Measurements from ENCODE around the gene IL22RA1.

Gene IL22RA1

DNA sequence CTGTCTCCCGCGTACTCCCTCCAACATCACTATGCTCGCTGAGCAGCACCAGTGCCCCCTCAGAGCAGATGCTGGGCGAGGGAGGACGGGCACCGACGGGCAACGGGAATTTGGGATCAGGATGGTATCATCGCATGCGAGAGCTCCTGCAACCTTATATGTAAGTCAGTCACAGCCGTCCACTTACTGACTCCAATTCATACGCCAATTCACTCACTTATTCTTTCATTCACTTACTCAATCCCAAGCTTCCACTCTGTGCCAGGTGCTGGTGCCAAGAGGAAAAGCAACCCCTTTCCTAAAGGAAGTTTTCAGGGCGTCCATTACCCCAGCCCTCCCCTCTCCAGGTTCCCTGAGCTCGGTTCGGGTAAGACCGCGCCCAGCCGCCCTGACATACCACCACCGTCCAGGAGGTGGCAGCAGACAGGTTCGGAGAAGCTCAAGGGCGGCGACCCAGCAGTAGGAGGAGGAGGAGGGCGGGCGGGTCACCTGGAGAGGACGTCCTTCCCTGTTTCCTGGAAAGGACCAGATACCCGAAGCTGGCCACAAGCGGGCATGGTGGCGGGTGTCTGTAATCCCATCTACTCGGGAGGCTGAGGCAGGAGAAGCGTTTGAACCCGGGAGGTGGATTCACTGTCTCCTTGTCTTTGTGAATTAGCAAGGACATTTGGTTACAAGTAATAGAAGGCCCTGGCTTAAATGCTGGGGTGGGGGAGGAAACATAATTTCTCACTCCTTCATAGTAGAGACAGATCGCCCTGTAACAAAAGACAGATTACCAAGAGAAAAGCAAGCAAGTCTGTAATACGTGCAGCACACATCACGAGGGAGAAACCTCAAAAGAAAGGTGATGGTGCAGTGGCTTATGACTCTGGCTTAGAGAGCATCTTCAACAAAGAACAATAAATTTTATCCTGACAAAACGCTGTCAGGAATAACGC is 7.6 kb upstream of the IL22RA1 start:
- H3K4me3 ChIP-seq (replicated peaks; ENCODE audit: low read depth, low read length) = no peak overlapping the region
- DNase-seq (ENCODE audit: extremely low read depth, low read depth) = peak; percentile 39
- TF ChIP-seq, protein P1, sequence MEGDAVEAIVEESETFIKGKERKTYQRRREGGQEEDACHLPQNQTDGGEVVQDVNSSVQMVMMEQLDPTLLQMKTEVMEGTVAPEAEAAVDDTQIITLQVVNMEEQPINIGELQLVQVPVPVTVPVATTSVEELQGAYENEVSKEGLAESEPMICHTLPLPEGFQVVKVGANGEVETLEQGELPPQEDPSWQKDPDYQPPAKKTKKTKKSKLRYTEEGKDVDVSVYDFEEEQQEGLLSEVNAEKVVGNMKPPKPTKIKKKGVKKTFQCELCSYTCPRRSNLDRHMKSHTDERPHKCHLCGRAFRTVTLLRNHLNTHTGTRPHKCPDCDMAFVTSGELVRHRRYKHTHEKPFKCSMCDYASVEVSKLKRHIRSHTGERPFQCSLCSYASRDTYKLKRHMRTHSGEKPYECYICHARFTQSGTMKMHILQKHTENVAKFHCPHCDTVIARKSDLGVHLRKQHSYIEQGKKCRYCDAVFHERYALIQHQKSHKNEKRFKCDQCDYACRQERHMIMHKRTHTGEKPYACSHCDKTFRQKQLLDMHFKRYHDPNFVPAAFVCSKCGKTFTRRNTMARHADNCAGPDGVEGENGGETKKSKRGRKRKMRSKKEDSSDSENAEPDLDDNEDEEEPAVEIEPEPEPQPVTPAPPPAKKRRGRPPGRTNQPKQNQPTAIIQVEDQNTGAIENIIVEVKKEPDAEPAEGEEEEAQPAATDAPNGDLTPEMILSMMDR (IDR thresholded peaks at IDR 0.05; ENCODE audit: low read depth, low read length, missing control alignments) = peak; percentile 73

DNA sequence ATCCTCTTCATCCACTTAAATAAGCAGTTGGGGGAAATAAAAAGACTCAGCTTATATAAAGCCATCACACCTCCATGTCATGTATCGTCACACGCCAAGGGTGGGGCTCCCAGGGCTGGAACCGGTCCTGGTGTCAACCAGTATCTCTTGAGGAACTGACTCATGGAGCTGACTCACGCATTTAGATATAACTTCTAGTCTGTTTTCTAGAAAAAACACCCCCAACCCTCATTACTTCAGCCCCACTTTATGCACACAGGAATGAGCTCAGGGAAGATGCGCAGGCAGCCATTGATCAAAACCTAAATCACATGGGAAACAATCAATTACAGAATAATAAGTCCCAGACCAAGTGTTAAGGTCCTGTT is 6.9 kb upstream of the IL22RA1 start:
- H3K4me3 ChIP-seq (replicated peaks; ENCODE audit: low read depth, low read length) = no peak overlapping the region
- TF ChIP-seq, protein P1 (IDR thresholded peaks at IDR 0.05; ENCODE audit: low read depth, low read length, missing control alignments) = no peak
- DNase-seq (ENCODE audit: extremely low read depth, low read depth) = no peak

DNA sequence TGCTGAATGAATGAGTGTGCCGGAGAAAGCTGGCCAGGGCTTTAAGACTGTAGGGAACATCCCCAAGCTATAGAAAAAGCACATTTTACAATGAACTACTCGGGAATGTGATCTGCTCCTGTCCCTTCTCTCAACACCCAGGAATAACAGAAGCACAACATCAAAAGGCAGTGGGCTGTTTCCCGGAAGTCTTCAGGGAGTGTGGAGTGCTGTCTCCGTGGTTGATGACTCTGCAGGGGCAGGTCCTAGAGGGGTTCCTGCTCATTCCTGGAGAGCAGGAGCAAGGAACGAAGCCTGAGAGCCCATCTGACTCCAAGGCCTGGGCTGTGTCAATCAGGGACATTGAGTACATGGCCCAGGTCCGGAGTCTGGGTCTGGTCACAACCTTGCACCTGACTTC is 4.9 kb upstream of the IL22RA1 start:
- TF ChIP-seq, protein P1 (IDR thresholded peaks at IDR 0.05; ENCODE audit: low read depth, low read length, missing control alignments) = no peak
- no peak overlapping the region for H3K4me3 ChIP-seq (replicated peaks; ENCODE audit: low read depth, low read length)
- DNase-seq (ENCODE audit: extremely low read depth, low read depth) = no peak

DNA sequence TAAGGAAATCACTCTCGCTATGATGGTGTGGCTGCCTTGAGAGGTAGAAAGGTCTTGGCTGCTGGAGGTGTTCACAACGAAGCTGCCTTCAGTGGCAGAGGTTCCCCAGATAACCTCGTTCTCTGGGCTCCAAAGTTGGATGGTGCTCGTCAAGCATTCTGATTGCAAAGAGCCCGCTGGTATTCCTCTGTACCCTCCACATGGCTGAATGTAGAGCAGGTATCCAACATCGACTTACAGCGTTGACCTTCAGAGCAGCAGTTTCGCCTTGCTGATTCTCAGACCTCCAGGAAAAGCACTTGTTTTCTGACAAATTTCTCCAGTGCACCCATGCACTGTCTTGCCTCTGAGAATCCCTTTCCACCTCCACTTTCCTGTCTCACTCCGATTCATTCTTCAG is 4.3 kb upstream of the IL22RA1 start:
- H3K4me3 ChIP-seq (replicated peaks; ENCODE audit: low read depth, low read length) = no peak overlapping the region
- TF ChIP-seq, protein P1 (IDR thresholded peaks at IDR 0.05; ENCODE audit: low read depth, low read length, missing control alignments) = no peak
- no peak for DNase-seq (ENCODE audit: extremely low read depth, low read depth)

DNA sequence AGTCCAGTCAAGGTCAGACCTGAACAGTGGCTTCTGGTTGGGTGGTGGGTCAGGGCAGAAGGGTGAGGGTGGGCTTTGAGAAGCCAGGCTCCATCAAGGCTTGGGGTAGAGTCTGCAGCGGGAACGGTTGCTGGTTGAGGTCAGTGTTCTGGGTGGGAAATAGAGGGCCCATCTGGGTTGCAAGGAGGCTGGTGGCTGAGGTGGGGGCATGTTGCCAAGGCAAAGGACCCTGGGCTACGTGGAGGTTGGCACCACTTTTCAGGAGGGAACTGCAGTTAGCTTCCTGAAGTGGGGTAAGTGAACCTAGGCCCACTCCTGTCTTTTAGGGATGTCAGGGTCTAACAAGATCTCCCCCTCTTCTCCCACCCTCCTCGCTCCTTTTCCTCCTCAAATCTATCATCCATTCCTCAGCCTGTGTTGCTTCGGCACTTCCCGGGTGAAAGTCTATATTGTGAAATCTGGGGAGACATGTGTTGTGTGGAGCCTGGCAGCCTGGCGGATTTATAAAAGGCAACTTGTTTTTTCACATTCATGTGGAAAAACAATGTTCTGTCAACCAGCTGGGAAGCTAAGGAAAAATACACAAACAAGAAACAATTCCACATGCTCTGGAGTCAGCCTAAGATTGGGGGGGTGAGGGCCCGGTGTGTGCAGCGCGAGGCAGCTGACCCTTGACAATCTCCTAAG is 1.5 kb downstream of the IL22RA1 start:
- no peak for DNase-seq (ENCODE audit: extremely low read depth, low read depth)
- TF ChIP-seq, protein P1 (IDR thresholded peaks at IDR 0.05; ENCODE audit: low read depth, low read length, missing control alignments) = no peak
- no peak overlapping the region for H3K4me3 ChIP-seq (replicated peaks; ENCODE audit: low read depth, low read length)

DNA sequence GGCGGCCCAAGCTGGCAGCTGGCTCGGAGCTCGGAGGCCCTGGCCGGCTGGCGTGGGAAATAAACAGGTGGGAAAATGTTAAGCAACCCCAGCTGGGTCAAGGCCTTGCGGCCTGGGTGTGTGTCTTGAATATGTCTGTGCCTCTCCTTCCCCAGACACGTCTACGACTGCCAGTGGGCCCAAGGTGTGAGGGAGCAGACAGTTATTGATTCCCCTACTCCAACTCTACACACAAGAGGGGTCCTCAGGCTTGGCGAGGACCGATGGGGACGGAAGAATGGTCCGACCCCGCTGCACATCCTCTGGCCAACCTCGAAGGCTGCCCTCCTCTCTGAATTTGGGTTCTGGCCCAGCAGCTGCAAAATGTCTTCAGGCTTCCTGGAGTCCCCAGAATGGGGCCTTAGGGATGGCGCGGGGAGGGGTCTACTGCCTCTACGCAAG is 2.2 kb downstream of the IL22RA1 start:
- H3K4me3 ChIP-seq (replicated peaks; ENCODE audit: low read depth, low read length) = no peak overlapping the region
- DNase-seq (ENCODE audit: extremely low read depth, low read depth) = no peak
- TF ChIP-seq, protein P1 (IDR thresholded peaks at IDR 0.05; ENCODE audit: low read depth, low read length, missing control alignments) = no peak
